K562 (cell line): Measurements from ENCODE around the gene PNRC2. TPM values are rescaled to one million over a fixed set of nuclear protein-coding genes. Genes with fewer than 3 reads are reported as not detected.

Experiments
- CBFA2T3 ChIP-seq: fragments of 450-650 bp; IDR thresholded peaks from 2 replicates; pipeline ENCODE4 v1.6.1; 2017
- ETV6 ChIP-seq, 3 experiments: fragments of 150-350 bp in 1 of 3; sonication (generic) in 1 of 3; formaldehyde crosslinking in 1 of 3; IDR thresholded peaks; 2 replicates each; pipeline versions ENCODE4 v1.6.1 to v1.8.0; 2014 to 2022; ENCODE audit warnings: borderline replicate concordance in 2 of 3, low read depth in 2 of 3, antibody characterized with exemption in 1 of 3, low read length in 1 of 3, mild to moderate bottlenecking in 1 of 3, missing genetic modification reagents in 1 of 3
- KDM2B ChIP-seq: fragments of 250-450 bp; sonication (Bioruptor Pico); IDR thresholded peaks from 2 replicates; pipeline ENCODE4 v1.8.0; 2021; ENCODE audit warnings: mild to moderate bottlenecking, moderate library complexity
- RBM22 ChIP-seq: fragments of 200-400 bp; formaldehyde crosslinking; IDR thresholded peaks from 2 replicates; pipeline ENCODE4 v1.6.1; 2018; ENCODE audit warnings: low read length, low read depth; ENCODE audit not compliant: poor library complexity, severe bottlenecking
- SAFB2 ChIP-seq: fragments of 200-400 bp; formaldehyde crosslinking; IDR thresholded peaks from 2 replicates; pipeline ENCODE4 v1.6.1; 2018; ENCODE audit warnings: borderline replicate concordance, low read length, low read depth, moderate library complexity; ENCODE audit not compliant: severe bottlenecking
- TAL1 ChIP-seq: fragments of 450-650 bp; IDR thresholded peaks from 2 replicates; pipeline ENCODE4 v1.6.1; 2016; ENCODE audit warnings: mild to moderate bottlenecking
- ZNF134 ChIP-seq: fragments of 250-450 bp; sonication (Bioruptor Pico); conservative IDR thresholded peaks from 2 replicates; pipeline ENCODE4 v1.4.0; 2020
- ZNF707 ChIP-seq: fragments of 250-450 bp; sonication (Bioruptor Pico); conservative IDR thresholded peaks from 2 replicates; pipeline ENCODE4 v1.8.0; 2022; ENCODE audit warnings: inconsistent platforms, mild to moderate bottlenecking, moderate library complexity
- polyA plus RNA-seq, 8 experiments: library from polyadenylated mRNA; depleted of rRNA in 4 of 8; stranded (reverse) in 5 of 8; unstranded in 3 of 8; fragments of >200 nt; fragmentation: Nextera tagmentation in 2 of 8; fragmentation: Illumina TruSeq in 1 of 8; extraction: Ambion mirVana in 2 of 8; extraction: Trizol in 1 of 8; gene quantifications; 2 replicates each; pipeline versions ENCODE4 v1.2.1 to v1.2.3, GENCODE V29; 2011 to 2014; ENCODE audit warnings: inconsistent platforms in 1 of 8, missing spikeins in 1 of 8
- total RNA-seq, 7 experiments: library from RNA; depleted of rRNA in 6 of 7; stranded (reverse); fragments of >200 nt in 6 of 7; fragmentation: Illumina TruSeq in 2 of 7; extraction: Trizol in 2 of 7; gene quantifications; 2 replicates each; pipeline versions ENCODE4 v1.2.1 to v1.2.3, GENCODE V29; 2011 to 2021; ENCODE audit warnings: low replicate concordance in 1 of 7
- TF ChIP-seq, protein P1 (sequence below), 2 experiments: fragments of 450-650 bp in 1 of 2; sonication (generic) in 1 of 2; formaldehyde crosslinking in 1 of 2; IDR thresholded peaks; 2 replicates each; pipeline versions ENCODE4 v1.7.1 to v1.9.0; 2016 to 2022; ENCODE audit warnings: inconsistent platforms in 1 of 2, mild to moderate bottlenecking in 1 of 2, missing genetic modification reagents in 1 of 2

Gene PNRC2
- total and polyA plus RNA-seq, 9 of the 15 experiments (the other 6 are each of a cell fraction or from before 2014, with no cell fraction given): 127 to 303 (median 203) TPM

DNA sequence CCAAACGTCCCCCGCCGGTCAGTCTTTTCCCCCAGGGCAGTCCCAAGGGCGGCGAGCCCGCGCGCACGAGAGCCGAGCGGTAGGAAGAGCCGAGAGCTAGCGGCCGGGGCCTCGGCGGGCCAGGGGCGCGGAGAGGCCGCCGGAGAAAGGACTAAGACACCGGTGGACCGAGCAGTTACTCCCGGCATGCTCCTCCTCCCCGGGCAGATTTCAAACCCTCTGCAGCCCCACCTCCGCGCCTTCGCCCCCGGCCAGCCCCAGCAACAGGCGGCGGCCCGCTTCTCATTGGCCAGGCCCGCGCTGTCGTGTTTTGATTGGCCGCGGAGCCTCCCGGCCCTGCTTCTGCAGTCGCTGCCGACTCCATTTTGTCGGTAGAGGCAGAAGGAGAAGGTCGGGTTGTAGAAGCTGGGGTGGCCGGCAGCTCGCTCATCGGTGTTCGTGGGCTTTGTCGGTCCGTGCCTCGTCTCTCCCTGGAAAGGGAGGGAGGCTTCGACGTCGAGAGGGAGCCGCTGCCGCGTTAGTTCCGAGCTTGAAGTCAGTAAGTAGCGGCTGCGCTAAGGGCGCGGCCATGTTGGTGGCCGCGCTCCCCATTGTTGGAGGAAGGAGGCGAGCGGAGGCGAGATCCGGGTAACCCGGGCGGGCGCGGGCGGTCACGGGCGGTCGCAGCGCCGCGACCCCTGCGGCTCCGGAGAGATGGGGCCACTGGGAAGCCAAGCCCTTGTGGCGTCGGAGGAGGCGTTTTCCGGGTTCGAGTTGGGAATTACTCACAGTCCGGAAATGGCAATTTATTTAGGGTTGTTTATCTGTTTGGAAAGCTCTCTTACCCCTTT is at the start of gene PNRC2 (continued):
- no peak for TF ChIP-seq KDM2B (CRISPR knock-in tag)
- TF ChIP-seq, protein P1, sequence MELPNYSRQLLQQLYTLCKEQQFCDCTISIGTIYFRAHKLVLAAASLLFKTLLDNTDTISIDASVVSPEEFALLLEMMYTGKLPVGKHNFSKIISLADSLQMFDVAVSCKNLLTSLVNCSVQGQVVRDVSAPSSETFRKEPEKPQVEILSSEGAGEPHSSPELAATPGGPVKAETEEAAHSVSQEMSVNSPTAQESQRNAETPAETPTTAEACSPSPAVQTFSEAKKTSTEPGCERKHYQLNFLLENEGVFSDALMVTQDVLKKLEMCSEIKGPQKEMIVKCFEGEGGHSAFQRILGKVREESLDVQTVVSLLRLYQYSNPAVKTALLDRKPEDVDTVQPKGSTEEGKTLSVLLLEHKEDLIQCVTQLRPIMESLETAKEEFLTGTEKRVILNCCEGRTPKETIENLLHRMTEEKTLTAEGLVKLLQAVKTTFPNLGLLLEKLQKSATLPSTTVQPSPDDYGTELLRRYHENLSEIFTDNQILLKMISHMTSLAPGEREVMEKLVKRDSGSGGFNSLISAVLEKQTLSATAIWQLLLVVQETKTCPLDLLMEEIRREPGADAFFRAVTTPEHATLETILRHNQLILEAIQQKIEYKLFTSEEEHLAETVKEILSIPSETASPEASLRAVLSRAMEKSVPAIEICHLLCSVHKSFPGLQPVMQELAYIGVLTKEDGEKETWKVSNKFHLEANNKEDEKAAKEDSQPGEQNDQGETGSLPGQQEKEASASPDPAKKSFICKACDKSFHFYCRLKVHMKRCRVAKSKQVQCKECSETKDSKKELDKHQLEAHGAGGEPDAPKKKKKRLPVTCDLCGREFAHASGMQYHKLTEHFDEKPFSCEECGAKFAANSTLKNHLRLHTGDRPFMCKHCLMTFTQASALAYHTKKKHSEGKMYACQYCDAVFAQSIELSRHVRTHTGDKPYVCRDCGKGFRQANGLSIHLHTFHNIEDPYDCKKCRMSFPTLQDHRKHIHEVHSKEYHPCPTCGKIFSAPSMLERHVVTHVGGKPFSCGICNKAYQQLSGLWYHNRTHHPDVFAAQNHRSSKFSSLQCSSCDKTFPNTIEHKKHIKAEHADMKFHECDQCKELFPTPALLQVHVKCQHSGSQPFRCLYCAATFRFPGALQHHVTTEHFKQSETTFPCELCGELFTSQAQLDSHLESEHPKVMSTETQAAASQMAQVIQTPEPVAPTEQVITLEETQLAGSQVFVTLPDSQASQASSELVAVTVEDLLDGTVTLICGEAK (IDR thresholded peaks at IDR 0.05): no peak; the same call in 1 of the 2 replicates
- TF ChIP-seq, protein P1 (CRISPR knock-in tag; IDR thresholded peaks at IDR 0.05): no peak
- TF ChIP-seq TAL1: no peak
- peak; percentile 76 for TF ChIP-seq RBM22
- no peak for TF ChIP-seq ZNF134
- TF ChIP-seq SAFB2: no peak
- TF ChIP-seq ETV6 (IDR thresholded peaks at IDR 0.05; ENCODE audit: borderline replicate concordance in 1 of 2, low read depth in 2 of 2, low read length in 1 of 2): no peak
- no peak for TF ChIP-seq ETV6 (CRISPR knock-in tag; IDR thresholded peaks at IDR 0.05; ENCODE audit: borderline replicate concordance)
- TF ChIP-seq ZNF707: no peak
- no peak for TF ChIP-seq CBFA2T3
